HepG2 (cell line): ENCODE measurements around the gene LRRC3.

Experiments used
- JUNB ChIP-seq: sonication (generic); formaldehyde crosslinking; IDR thresholded peaks from 2 replicates; pipeline ENCODE4 v1.8.0; 2022; ENCODE audit warnings: missing genetic modification reagents, mild to moderate bottlenecking, borderline replicate concordance
- PHF8 ChIP-seq: sonication (generic); formaldehyde crosslinking; IDR thresholded peaks from 2 replicates; pipeline ENCODE4 v1.5.0; 2020; ENCODE audit warnings: missing genetic modification reagents
- RAD51 ChIP-seq: fragments of 450-650 bp; IDR thresholded peaks from 2 replicates; pipeline ENCODE4 v1.6.1; 2016; ENCODE audit warnings: borderline replicate concordance
- TF ChIP-seq, protein P1 (sequence below): sonication (generic); formaldehyde crosslinking; IDR thresholded peaks from 2 replicates; pipeline ENCODE4 v1.5.0; 2020; ENCODE audit warnings: mild to moderate bottlenecking, missing genetic modification reagents, moderate library complexity
- TF ChIP-seq, protein P2 (sequence below): conservative IDR thresholded peaks from 2 replicates; pipeline ENCODE4 v1.6.1; 2018; ENCODE audit warnings: missing genetic modification reagents

DNA sequence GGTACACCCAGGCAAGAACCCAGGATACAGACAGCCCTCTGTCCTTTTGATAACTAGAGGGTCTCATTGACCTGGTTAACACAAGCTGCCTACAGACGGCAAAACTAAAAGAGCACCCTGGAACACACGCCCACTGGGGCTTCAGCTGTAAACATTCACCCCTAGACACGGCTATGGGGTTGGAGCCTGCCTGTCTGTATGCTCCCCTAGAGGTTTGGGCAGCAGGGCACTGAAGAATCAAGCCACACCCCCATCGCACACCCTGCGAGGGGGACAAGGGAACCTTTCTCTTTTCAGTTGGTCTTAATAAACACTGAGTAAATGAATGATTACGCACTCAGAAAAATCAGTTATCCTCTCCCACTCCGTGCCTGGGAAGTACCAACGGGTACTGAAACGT is 35.5 kb downstream of the LRRC3 start:
- TF ChIP-seq RAD51 (no peak), PHF8 (CRISPR knock-in tag) (no peak), JUNB (CRISPR knock-in tag) (no peak)
- TF ChIP-seq, protein P1, sequence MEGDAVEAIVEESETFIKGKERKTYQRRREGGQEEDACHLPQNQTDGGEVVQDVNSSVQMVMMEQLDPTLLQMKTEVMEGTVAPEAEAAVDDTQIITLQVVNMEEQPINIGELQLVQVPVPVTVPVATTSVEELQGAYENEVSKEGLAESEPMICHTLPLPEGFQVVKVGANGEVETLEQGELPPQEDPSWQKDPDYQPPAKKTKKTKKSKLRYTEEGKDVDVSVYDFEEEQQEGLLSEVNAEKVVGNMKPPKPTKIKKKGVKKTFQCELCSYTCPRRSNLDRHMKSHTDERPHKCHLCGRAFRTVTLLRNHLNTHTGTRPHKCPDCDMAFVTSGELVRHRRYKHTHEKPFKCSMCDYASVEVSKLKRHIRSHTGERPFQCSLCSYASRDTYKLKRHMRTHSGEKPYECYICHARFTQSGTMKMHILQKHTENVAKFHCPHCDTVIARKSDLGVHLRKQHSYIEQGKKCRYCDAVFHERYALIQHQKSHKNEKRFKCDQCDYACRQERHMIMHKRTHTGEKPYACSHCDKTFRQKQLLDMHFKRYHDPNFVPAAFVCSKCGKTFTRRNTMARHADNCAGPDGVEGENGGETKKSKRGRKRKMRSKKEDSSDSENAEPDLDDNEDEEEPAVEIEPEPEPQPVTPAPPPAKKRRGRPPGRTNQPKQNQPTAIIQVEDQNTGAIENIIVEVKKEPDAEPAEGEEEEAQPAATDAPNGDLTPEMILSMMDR: no peak
- TF ChIP-seq, protein P2, sequence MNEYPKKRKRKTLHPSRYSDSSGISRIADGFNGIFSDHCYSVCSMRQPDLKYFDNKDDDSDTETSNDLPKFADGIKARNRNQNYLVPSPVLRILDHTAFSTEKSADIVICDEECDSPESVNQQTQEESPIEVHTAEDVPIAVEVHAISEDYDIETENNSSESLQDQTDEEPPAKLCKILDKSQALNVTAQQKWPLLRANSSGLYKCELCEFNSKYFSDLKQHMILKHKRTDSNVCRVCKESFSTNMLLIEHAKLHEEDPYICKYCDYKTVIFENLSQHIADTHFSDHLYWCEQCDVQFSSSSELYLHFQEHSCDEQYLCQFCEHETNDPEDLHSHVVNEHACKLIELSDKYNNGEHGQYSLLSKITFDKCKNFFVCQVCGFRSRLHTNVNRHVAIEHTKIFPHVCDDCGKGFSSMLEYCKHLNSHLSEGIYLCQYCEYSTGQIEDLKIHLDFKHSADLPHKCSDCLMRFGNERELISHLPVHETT (CRISPR knock-in tag): no peak
